ENCODE data around the gene FYB1.

DNA sequence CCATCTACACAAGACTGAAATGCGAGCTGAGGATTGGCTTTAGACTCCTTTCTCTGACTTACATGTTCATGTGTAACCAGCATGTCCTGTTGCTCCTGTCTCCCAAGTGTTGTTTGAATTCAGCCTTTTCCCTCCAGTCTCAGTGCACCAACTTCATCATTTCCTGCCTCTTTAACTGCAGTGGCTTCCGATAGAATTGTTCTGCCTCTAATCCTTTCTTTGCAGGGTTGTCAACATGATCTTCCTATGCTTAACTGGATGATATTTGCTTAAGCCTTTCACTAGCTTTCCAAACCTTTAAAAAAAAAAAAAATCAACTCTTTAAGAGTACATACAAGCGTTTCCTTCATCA, 6.7 kb upstream of the FYB1 start:
- TF ChIP-seq EZH2 (IDR thresholded peaks at IDR 0.05) = no peak
- no peak for TF ChIP-seq CBX3 (IDR thresholded peaks at IDR 0.05; ENCODE audit: low read depth)
- no peak for TF ChIP-seq POLR2A (IDR thresholded peaks at IDR 0.05; ENCODE audit: borderline replicate concordance, extremely low read depth, insufficient read depth, insufficient read length)
- TF ChIP-seq EGR1 (IDR thresholded peaks at IDR 0.05; ENCODE audit: low read depth) = no peak
- TF ChIP-seq POLR2AphosphoS5 (IDR thresholded peaks at IDR 0.05; ENCODE audit: low read depth, low read length) = no peak
- TF ChIP-seq, protein P1, sequence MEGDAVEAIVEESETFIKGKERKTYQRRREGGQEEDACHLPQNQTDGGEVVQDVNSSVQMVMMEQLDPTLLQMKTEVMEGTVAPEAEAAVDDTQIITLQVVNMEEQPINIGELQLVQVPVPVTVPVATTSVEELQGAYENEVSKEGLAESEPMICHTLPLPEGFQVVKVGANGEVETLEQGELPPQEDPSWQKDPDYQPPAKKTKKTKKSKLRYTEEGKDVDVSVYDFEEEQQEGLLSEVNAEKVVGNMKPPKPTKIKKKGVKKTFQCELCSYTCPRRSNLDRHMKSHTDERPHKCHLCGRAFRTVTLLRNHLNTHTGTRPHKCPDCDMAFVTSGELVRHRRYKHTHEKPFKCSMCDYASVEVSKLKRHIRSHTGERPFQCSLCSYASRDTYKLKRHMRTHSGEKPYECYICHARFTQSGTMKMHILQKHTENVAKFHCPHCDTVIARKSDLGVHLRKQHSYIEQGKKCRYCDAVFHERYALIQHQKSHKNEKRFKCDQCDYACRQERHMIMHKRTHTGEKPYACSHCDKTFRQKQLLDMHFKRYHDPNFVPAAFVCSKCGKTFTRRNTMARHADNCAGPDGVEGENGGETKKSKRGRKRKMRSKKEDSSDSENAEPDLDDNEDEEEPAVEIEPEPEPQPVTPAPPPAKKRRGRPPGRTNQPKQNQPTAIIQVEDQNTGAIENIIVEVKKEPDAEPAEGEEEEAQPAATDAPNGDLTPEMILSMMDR (IDR thresholded peaks at IDR 0.05 in 2 of 3, conservative IDR thresholded peaks at IDR 0.05 in 1 of 3; ENCODE audit: borderline replicate concordance in 1 of 3, insufficient read depth in 1 of 3, low read depth in 2 of 3, low read length in 2 of 3) = no peak
- TF ChIP-seq, protein P2, sequence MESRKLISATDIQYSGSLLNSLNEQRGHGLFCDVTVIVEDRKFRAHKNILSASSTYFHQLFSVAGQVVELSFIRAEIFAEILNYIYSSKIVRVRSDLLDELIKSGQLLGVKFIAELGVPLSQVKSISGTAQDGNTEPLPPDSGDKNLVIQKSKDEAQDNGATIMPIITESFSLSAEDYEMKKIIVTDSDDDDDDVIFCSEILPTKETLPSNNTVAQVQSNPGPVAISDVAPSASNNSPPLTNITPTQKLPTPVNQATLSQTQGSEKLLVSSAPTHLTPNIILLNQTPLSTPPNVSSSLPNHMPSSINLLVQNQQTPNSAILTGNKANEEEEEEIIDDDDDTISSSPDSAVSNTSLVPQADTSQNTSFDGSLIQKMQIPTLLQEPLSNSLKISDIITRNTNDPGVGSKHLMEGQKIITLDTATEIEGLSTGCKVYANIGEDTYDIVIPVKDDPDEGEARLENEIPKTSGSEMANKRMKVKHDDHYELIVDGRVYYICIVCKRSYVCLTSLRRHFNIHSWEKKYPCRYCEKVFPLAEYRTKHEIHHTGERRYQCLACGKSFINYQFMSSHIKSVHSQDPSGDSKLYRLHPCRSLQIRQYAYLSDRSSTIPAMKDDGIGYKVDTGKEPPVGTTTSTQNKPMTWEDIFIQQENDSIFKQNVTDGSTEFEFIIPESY (IDR thresholded peaks at IDR 0.05; ENCODE audit: extremely low read depth, insufficient replicate concordance, low read length) = no peak

Data from HCT116 (cell line).